Kidney epithelial cell (primary cell): Measurements from ENCODE around the gene PTPRE. TPM values are rescaled to one million over a fixed set of nuclear protein-coding genes. Genes with fewer than 3 reads are reported as not detected.

Experiments
- DNase-seq: peaks from one replicate; pipeline ENCODE4 v3.0.0-alpha.2; 2010; ENCODE audit warnings: low read depth
- H3K27me3 ChIP-seq: 2 replicates; pipeline ENCODE4 v1.6.0; 2011; ENCODE audit warnings: low read length; ENCODE audit not compliant: control insufficient read depth, insufficient read depth
- H3K36me3 ChIP-seq: 2 replicates; pipeline ENCODE4 v1.5.1; 2011; ENCODE audit warnings: low read length; ENCODE audit not compliant: control insufficient read depth, insufficient read depth
- H3K4me3 ChIP-seq: 2 replicates; pipeline ENCODE4 v1.5.1; 2011; ENCODE audit warnings: low read depth, mild to moderate bottlenecking, control low read depth, low read length
- total RNA-seq: library from RNA; depleted of rRNA; stranded (reverse); fragments of >200 nt; gene quantifications from 2 replicates; pipeline ENCODE4 v1.2.3, GENCODE V29; 2015
- TF ChIP-seq, protein P1 (sequence below): IDR thresholded peaks from 2 replicates; pipeline ENCODE4 v1.5.1; 2011; ENCODE audit warnings: mild to moderate bottlenecking, moderate library complexity, low read length, control low read depth, inconsistent platforms; ENCODE audit not compliant: insufficient read depth, poor library complexity, severe bottlenecking

The PTPRE gene
- total RNA-seq, 1 donor from 2014 or later, result 10.3 TPM

DNA sequence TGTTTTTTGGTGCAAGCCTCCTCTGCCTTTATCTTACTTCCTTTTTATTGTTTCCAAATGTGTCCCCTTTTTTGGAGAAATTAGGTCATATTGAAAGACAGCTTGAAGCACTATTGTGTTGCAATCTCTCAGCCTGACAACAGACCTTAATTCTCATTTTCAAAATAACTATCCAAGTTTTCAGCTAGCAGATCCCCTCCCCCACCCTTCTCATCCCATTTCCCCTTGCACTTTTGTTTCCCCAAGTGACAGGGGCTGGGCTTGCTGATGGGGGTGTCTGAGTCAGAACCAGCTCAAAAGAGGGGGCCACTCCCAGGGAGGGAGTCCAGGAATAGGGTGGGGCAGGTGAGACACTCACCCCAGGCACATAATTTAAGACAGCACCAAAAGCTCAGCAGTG is 144.0 kb downstream of the PTPRE start:
- Histone ChIP-seq H3K27me3 (no peaks in the 10 kb centered on the region), H3K36me3 (no peaks in the 10 kb centered on the region), H3K4me3 (no peak overlapping the region)
- no peak for DNase-seq
- TF ChIP-seq, protein P1, sequence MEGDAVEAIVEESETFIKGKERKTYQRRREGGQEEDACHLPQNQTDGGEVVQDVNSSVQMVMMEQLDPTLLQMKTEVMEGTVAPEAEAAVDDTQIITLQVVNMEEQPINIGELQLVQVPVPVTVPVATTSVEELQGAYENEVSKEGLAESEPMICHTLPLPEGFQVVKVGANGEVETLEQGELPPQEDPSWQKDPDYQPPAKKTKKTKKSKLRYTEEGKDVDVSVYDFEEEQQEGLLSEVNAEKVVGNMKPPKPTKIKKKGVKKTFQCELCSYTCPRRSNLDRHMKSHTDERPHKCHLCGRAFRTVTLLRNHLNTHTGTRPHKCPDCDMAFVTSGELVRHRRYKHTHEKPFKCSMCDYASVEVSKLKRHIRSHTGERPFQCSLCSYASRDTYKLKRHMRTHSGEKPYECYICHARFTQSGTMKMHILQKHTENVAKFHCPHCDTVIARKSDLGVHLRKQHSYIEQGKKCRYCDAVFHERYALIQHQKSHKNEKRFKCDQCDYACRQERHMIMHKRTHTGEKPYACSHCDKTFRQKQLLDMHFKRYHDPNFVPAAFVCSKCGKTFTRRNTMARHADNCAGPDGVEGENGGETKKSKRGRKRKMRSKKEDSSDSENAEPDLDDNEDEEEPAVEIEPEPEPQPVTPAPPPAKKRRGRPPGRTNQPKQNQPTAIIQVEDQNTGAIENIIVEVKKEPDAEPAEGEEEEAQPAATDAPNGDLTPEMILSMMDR, result no peak

DNA sequence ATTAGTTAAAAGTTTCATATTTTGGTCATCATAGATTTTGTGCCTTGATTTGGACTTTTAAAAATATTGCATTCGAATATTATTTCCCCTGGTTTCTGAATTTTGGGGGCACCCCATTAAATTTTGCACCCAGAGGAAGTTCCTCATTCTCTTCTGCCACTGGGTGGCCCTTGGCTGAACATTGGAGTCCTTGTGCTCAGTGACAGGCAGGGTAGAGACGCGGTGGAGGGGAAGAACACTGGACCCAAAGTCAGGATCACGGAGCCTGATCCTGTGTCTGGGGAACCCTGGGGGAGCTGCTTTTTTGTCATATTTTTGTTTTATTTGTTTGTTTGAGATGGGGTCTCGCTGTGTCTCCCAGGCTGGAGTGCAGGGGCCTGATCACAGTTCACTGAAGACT is 144.6 kb downstream of the PTPRE start:
- H3K4me3 ChIP-seq, result no peak overlapping the region
- DNase-seq, result no peak
- H3K36me3 ChIP-seq, result no peaks in the 10 kb centered on the region
- no peaks in the 10 kb centered on the region for H3K27me3 ChIP-seq
- TF ChIP-seq, protein P1, result no peak

DNA sequence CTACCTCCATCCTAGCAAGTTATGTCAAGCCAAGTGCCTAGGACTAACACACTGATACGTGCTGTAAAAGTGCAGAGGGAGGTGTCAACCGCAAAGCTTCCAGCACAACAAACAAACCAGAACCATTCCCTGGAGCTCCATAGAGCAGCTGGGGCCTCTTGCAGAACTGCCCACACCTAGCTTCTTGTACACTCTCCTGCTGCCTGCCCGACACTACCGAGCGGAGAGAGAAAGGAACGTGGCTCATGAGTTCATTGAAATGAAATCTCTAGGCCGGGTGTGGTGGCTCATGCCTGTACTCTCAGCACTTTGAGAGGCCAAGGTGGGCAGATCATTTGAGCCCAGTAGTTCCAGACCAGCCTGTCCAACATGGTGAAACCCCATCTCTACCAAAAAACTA is 145.8 kb downstream of the PTPRE start:
- H3K27me3 ChIP-seq, result no peaks in the 10 kb centered on the region
- no peak for DNase-seq
- H3K4me3 ChIP-seq, result no peak overlapping the region
- TF ChIP-seq, protein P1, result no peak
- no peaks in the 10 kb centered on the region for H3K36me3 ChIP-seq

DNA sequence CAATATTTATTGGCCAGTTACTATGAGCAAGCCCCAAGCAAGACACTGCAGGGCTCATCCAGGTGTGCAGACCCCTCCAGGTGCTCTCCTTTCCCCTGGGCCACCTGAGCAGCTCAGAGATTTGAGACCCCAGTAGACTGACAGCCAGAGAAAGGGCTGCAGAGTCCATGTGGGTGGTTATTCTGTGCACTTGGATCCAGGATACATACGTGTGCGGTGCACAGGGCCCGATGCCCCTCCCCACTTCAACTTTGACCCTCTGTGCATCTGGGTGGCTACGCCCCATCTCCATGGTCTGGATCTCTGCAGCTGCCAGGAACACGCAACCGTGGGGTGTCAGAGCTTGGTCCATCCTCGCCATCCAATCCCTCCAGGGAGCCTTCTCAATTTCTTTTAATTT is 146.5 kb downstream of the PTPRE start:
- H3K27me3 ChIP-seq, result no peaks in the 10 kb centered on the region
- TF ChIP-seq, protein P1, result no peak
- no peak for DNase-seq
- H3K36me3 ChIP-seq, result no peaks in the 10 kb centered on the region
- no peak overlapping the region for H3K4me3 ChIP-seq

DNA sequence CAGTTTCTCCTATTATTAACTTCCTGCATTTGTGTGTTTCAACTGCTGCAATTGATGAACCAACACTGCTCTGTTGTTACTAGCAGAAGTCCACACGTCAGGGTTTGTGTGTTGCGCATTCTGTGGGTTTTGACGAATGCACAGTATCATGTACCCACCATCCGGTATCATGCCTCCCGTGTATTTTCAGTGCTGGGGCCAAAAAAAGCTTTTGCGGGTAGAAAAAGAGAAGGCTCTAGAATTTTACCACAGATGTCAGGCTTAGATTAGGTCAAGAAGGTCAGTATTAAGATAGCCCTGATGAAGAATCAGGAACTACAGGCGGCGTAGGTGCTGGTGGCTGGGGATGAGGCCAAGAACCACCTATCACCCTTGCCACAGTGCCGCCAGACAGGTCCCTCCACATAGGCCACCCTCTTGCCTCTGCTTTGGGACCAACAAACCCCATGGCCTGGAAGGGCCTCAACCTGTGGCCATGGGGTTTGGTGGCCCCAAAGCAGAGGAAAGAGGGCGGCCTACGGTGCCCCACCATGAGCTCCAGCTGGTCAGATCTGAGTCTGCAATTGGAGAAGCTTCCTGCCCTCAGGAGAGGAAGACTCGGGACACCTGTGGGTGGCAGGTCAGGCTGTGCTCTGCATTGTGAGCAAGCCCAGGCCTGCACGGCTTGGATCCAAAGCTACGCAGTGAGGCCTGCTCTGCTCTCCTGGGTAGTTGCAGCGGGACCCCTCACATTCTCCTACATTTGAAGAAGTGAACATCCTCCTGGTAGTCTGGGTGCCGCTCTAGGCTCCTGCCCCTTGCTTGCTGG is 147.5 kb downstream of the PTPRE start:
- no peaks in the 10 kb centered on the region for H3K36me3 ChIP-seq
- H3K27me3 ChIP-seq, result no peaks in the 10 kb centered on the region
- TF ChIP-seq, protein P1, result no peak
- H3K4me3 ChIP-seq, result no peak overlapping the region
- no peak for DNase-seq
